Measurements from ENCODE around the gene ECE1. TPM values are rescaled to one million over a fixed set of nuclear protein-coding genes. Genes with fewer than 3 reads are reported as not detected.

ECE1 gene
- total RNA-seq, 1 donor from 2014 or later, result 90.9 TPM

DNA sequence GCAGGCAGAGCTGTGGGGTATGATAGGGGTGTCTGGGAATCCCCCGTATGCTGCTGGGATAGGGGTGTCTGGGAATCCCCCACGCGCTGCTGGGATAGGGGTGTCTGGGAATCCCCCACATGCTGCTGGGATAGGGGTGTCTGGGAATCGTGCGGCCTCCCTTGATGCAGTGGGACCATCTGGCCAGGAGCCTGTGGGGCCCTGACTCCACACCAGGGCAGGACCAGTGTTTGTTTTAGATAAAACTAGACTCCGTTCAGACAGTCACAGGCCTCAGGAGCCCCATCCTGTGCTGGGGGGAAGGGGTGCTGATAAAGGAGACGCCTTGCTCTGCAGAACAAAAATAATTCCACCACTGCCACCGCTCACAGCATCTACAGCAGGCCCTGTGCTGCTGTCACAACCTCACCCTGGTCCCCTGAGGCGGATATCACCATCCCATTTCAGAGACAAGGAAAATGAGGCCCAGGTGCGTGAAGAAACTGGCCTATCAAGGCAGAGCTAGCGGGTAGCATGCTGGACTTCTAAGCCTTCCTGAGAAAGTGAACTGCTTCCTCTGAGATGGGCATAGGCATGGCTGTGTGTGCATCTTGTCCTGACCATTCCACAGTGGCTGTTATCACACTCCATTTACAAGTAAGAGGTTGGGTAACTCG, 24.0 kb downstream of the ECE1 start:
- Histone ChIP-seq H3K9me3 (no peaks in the 10 kb centered on the region), H3K27me3 (ENCODE audit: low read depth) (no peaks in the 10 kb centered on the region), H3K4me1 (peaks cover 73% of the 10 kb centered on the region), H3K36me3 (peaks cover 43% of the 10 kb centered on the region), H3K27ac (peak overlapping the region; percentile 11), H3K4me3 (no peak overlapping the region)
- TF ChIP-seq, protein P1, sequence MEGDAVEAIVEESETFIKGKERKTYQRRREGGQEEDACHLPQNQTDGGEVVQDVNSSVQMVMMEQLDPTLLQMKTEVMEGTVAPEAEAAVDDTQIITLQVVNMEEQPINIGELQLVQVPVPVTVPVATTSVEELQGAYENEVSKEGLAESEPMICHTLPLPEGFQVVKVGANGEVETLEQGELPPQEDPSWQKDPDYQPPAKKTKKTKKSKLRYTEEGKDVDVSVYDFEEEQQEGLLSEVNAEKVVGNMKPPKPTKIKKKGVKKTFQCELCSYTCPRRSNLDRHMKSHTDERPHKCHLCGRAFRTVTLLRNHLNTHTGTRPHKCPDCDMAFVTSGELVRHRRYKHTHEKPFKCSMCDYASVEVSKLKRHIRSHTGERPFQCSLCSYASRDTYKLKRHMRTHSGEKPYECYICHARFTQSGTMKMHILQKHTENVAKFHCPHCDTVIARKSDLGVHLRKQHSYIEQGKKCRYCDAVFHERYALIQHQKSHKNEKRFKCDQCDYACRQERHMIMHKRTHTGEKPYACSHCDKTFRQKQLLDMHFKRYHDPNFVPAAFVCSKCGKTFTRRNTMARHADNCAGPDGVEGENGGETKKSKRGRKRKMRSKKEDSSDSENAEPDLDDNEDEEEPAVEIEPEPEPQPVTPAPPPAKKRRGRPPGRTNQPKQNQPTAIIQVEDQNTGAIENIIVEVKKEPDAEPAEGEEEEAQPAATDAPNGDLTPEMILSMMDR (IDR thresholded peaks at IDR 0.05), result no peak
- intact Hi-C loops (cut with DNase I), result no loop called here
- ATAC-seq (no peak), DNase-seq (no peak)

- Histone ChIP-seq H3K27ac (peak overlapping the region; percentile 11), H3K4me1 (peaks cover 76% of the 10 kb centered on the region)
These were observed 24.6 kb downstream of the ECE1 start for GRCh38 chr1:21265644-21266043.

GRCh38 chr1:21264898-21265297, 25.4 kb downstream of the ECE1 start:
- intact Hi-C loops (cut with DNase I), result no loop called here
- H3K4me1 ChIP-seq, result peaks cover 76% of the 10 kb centered on the region
- DNase-seq (no peak), ATAC-seq (no peak)
- no peak overlapping the region for H3K4me3 ChIP-seq
- no peak overlapping the region for H3K27ac ChIP-seq
- TF ChIP-seq, protein P1 (IDR thresholded peaks at IDR 0.05), result no peak
- H3K36me3 ChIP-seq, result peaks cover 43% of the 10 kb centered on the region
- H3K9me3 ChIP-seq, result no peaks in the 10 kb centered on the region
- no peaks in the 10 kb centered on the region for H3K27me3 ChIP-seq (ENCODE audit: low read depth)

More at GRCh38 chr1:21265644-21266043, 24.6 kb downstream of the ECE1 start:
- no peak for DNase-seq
- TF ChIP-seq, protein P1 (IDR thresholded peaks at IDR 0.05), result no peak
- no peak overlapping the region for H3K4me3 ChIP-seq
- H3K9me3 ChIP-seq, result no peaks in the 10 kb centered on the region
- peaks cover 39% of the 10 kb centered on the region for H3K36me3 ChIP-seq
- H3K27me3 ChIP-seq (ENCODE audit: low read depth), result no peaks in the 10 kb centered on the region
- no peak for ATAC-seq
- intact Hi-C loops (cut with DNase I), result no loop called here

GRCh38 chr1:21263653-21264225, 26.5 kb downstream of the ECE1 start:
- DNase-seq (no peak), ATAC-seq (no peak)
- peak overlapping the region; percentile 86 for H3K27ac ChIP-seq
- peaks cover 75% of the 10 kb centered on the region for H3K4me1 ChIP-seq
- H3K4me3 ChIP-seq, result no peak overlapping the region
- TF ChIP-seq, protein P1 (IDR thresholded peaks at IDR 0.05), result no peak
- peaks cover 39% of the 10 kb centered on the region for H3K36me3 ChIP-seq
- no peaks in the 10 kb centered on the region for H3K27me3 ChIP-seq (ENCODE audit: low read depth)
- intact Hi-C loops (cut with DNase I), result no loop called here
- no peaks in the 10 kb centered on the region for H3K9me3 ChIP-seq

- ATAC-seq (no peak), DNase-seq (no peak)
- Histone ChIP-seq H3K4me3 (no peak overlapping the region), H3K9me3 (no peaks in the 10 kb centered on the region), H3K27me3 (ENCODE audit: low read depth) (no peaks in the 10 kb centered on the region), H3K27ac (peak overlapping the region; percentile 86), H3K4me1 (peaks cover 68% of the 10 kb centered on the region), H3K36me3 (peaks cover 39% of the 10 kb centered on the region)
- intact Hi-C loops (cut with DNase I), result no loop called here
- TF ChIP-seq, protein P1 (IDR thresholded peaks at IDR 0.05), result no peak
These were observed 27.2 kb downstream of the ECE1 start for GRCh38 chr1:21263052-21263429.
